ENCODE results near the gene TMEM14B. TPM values are rescaled to one million over a fixed set of nuclear protein-coding genes. Genes with fewer than 3 reads are reported as not detected.
"Not testable (repeated sequence)": the region's sequence is repeated elsewhere in the genome, so short reads cannot be mapped to it uniquely, and the experiment has no call there.

TMEM14B gene
- total and polyA plus RNA-seq, 2 donors from 2014 or later, result 82.5 to 147 TPM

DNA sequence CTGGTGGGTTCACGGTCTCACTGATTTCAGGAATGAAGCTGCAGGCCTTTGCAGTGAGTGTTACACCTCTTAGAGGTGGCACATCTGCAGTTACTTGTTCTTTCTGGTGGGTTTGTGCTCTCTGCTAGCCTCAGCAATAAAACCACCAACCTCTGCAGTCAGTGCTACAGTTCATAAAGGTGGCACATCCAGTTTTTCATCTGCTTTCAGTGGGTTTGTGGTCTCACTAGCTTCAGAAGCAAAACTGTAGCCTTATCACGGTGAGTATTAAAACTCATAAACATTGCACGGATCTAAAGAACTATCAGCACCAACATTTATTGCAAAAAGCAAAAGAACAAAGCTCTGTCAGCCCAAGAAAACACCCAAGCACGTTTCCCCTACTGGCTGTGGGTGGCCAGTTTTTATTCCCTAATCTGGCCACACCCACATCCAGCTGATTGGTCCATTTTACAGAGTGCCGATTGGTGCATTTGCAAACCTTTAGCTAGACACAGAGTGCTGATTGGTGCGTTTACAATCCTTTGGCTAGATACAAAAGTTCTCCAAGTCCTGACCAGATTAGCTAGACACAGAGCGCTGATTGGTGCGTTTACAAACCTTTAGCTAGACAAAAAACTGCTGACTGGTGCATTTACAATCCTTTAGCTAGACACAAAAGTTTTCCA, 28.2 kb upstream of the TMEM14B start:
- FAIRE-seq (no peak), DNase-seq (peak in 2 of 5 donors; percentile 10 to 31)
- no peaks in the 10 kb centered on the region for H3K27me3 ChIP-seq (ENCODE audit: control insufficient read depth, insufficient read depth, low read length)
- H3K36me3 ChIP-seq (ENCODE audit: control insufficient read depth in 2 of 3, insufficient read depth in 3 of 3, low read length in 3 of 3), result peaks cover 0 to 1% (median 0%) of the 10 kb centered on the region in 3 donors
- H3K9me3 ChIP-seq (ENCODE audit: control insufficient read depth in 2 of 3, insufficient read depth in 1 of 3, low read length in 3 of 3), result no peaks in the 10 kb centered on the region
- TF ChIP-seq, protein P1, sequence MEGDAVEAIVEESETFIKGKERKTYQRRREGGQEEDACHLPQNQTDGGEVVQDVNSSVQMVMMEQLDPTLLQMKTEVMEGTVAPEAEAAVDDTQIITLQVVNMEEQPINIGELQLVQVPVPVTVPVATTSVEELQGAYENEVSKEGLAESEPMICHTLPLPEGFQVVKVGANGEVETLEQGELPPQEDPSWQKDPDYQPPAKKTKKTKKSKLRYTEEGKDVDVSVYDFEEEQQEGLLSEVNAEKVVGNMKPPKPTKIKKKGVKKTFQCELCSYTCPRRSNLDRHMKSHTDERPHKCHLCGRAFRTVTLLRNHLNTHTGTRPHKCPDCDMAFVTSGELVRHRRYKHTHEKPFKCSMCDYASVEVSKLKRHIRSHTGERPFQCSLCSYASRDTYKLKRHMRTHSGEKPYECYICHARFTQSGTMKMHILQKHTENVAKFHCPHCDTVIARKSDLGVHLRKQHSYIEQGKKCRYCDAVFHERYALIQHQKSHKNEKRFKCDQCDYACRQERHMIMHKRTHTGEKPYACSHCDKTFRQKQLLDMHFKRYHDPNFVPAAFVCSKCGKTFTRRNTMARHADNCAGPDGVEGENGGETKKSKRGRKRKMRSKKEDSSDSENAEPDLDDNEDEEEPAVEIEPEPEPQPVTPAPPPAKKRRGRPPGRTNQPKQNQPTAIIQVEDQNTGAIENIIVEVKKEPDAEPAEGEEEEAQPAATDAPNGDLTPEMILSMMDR (IDR thresholded peaks at IDR 0.05; ENCODE audit: borderline replicate concordance, extremely low read depth, insufficient read depth), result no peak
- intact Hi-C loops (cut with DNase I), result no loop called here
- peaks cover 0 to 13% (median 7%) of the 10 kb centered on the region in 3 donors for H3K4me1 ChIP-seq (ENCODE audit: control insufficient read depth in 2 of 3, insufficient read depth in 2 of 3, low read depth in 1 of 3, low read length in 3 of 3)
- H3K9ac ChIP-seq (ENCODE audit: low read length in 3 of 3), result no peak overlapping the region
- no peak overlapping the region for H3K27ac ChIP-seq (ENCODE audit: low read depth in 2 of 2, low read length in 2 of 2)
- peak overlapping the region; percentile 33 to 74 (median 63) for H3K4me3 ChIP-seq (ENCODE audit: low read length in 3 of 3)

DNA sequence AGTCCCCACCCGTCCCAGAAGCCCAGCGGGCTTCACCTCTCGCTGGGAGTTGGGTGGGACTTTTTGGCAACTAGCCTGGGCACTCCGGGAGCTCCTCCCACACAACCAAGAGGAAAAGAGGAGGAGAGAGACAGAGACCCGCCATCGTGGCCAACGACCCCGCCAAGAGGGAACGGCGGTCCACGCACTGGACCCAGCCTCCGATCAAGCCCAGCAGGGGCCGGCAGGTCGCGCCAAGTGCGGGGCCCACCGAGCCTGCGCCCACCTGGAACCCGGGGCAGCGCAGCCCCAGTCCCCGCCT, 27.7 kb upstream of the TMEM14B start:
- intact Hi-C loops (cut with DNase I), result no loop called here
- no peaks in the 10 kb centered on the region for H3K9me3 ChIP-seq (ENCODE audit: control insufficient read depth in 2 of 3, insufficient read depth in 1 of 3, low read length in 3 of 3)
- peaks cover 0 to 17% (median 10%) of the 10 kb centered on the region in 3 donors for H3K4me1 ChIP-seq (ENCODE audit: control insufficient read depth in 2 of 3, insufficient read depth in 2 of 3, low read depth in 1 of 3, low read length in 3 of 3)
- peak overlapping the region; percentile 57 to 65 for H3K27ac ChIP-seq (ENCODE audit: low read depth in 2 of 2, low read length in 2 of 2)
- H3K36me3 ChIP-seq (ENCODE audit: control insufficient read depth in 2 of 3, insufficient read depth in 3 of 3, low read length in 3 of 3), result peaks cover 0 to 6% (median 0%) of the 10 kb centered on the region in 3 donors
- no peaks in the 10 kb centered on the region for H3K27me3 ChIP-seq (ENCODE audit: control insufficient read depth, insufficient read depth, low read length)
- peak overlapping the region in 1 of 3 donors; percentile 76 for H3K9ac ChIP-seq (ENCODE audit: low read length in 3 of 3)
- TF ChIP-seq, protein P1 (IDR thresholded peaks at IDR 0.05; ENCODE audit: borderline replicate concordance, extremely low read depth, insufficient read depth), result no peak
- no peak for FAIRE-seq
- peak in 4 of 5 donors; percentile 14 to 74 (median 55) for DNase-seq
- peak overlapping the region; percentile 33 to 74 (median 63) for H3K4me3 ChIP-seq (ENCODE audit: low read length in 3 of 3)

DNA sequence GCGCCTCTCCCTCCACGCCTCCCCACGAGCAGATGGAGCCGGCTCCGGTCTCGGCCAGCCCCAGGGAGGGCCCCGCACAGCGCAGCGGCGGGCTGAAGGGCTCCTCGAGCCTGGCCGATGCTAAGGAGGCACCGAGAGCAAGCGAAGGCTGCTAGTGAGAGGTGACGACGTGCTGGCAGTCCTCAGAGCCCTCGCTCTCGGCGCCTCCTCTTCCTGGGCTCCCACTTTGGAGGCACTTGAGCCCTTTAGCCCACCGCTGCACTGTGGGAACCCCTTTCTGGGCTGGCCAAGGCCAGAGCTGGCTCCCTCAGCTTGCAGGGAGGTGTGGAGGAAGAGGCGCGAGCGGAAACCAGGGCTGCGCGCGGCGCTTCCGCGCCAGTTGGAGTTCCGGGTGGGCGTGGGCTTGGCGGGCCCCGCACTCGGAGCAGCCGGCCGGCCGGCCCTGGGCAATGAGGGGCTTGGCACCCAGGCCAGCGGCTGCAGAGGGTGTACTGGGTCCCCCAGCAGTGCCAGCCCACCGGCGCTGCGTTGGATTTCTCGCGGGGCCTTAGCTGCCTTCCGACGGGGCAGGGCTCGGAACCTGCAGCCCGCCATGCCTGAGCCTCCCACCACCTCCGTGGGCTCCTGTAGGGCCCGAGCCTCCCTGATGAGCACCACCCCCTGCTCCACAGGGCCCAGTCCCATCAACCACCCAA, 27.2 kb upstream of the TMEM14B start:
- Histone ChIP-seq H3K4me1 (ENCODE audit: control insufficient read depth in 2 of 3, insufficient read depth in 2 of 3, low read depth in 1 of 3, low read length in 3 of 3) (peaks cover 0 to 17% (median 12%) of the 10 kb centered on the region in 3 donors), H3K36me3 (ENCODE audit: control insufficient read depth in 2 of 3, insufficient read depth in 3 of 3, low read length in 3 of 3) (peaks cover 0 to 8% (median 0%) of the 10 kb centered on the region in 3 donors), H3K9ac (ENCODE audit: low read length in 3 of 3) (peak overlapping the region in 2 of 3 donors; percentile 17 to 76), H3K27me3 (ENCODE audit: control insufficient read depth, insufficient read depth, low read length) (no peaks in the 10 kb centered on the region), H3K27ac (ENCODE audit: low read depth in 2 of 2, low read length in 2 of 2) (peak overlapping the region; percentile 57 to 65), H3K9me3 (ENCODE audit: control insufficient read depth in 2 of 3, insufficient read depth in 1 of 3, low read length in 3 of 3) (no peaks in the 10 kb centered on the region), H3K4me3 (ENCODE audit: low read length in 3 of 3) (peak overlapping the region; percentile 57 to 74 (median 63))
- TF ChIP-seq, protein P1 (IDR thresholded peaks at IDR 0.05; ENCODE audit: borderline replicate concordance, extremely low read depth, insufficient read depth), result no peak
- FAIRE-seq, result no peak
- DNase-seq, result peak; percentile 24 to 89 (median 64)
- intact Hi-C loops (cut with DNase I), result no loop called here

DNA sequence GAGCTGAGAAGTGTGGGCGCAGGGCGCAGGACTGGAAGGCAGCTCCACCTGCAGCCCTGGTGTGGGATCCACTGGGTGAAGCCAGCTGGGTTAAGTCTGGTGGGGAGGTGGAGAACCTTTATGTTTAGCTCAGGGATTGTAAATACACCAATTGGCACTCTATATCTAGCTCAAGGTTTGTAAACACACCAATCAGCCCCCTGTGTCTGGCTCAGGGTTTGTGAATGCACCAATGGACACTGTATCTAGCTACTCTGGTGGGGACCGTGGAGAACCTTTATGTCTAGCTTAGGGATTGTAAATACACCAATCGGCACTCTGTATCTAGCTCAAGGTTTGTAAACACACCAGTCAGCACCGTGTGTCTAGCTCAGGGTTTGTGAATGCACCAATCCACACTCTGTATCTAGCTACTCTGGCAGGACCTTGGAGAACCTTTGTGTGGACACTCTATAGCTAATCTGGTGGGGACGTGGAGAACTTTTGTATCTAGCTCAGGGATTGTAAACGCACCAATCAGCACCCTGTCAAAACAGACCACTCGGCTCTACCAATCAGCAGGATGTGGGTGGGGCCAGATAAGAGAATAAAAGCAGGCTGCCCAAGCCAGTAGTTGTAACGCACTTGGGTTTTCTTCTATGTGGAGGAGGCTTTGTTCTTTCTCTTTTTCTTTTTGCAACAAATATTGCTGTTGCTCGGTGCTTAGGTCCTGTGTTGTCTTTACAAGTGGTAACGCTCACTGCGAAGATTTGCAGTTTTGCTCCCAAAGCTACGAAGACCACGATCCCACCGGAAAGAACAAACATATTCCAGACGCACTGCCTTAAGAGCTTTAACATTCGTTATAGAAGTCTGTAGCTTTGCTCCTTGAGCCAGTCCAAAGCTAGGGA, 26.4 kb upstream of the TMEM14B start:
- peak overlapping the region in 2 of 3 donors; percentile 21 to 63 for H3K4me3 ChIP-seq (ENCODE audit: low read length in 3 of 3)
- DNase-seq; FAIRE-seq; H3K9me3 ChIP-seq (ENCODE audit: control insufficient read depth in 2 of 3, insufficient read depth in 1 of 3, low read length in 3 of 3); H3K27me3 ChIP-seq (ENCODE audit: control insufficient read depth, insufficient read depth, low read length); H3K27ac ChIP-seq (ENCODE audit: low read depth in 2 of 2, low read length in 2 of 2); intact Hi-C loops (cut with DNase I): not testable (repeated sequence)
- H3K36me3 ChIP-seq (ENCODE audit: control insufficient read depth in 2 of 3, insufficient read depth in 3 of 3, low read length in 3 of 3), result peaks cover 0 to 16% (median 3%) of the 10 kb centered on the region in 3 donors
- peak overlapping the region in 1 of 3 donors; percentile 76 for H3K9ac ChIP-seq (ENCODE audit: low read length in 3 of 3)
- peaks cover 0 to 17% (median 12%) of the 10 kb centered on the region in 3 donors for H3K4me1 ChIP-seq (ENCODE audit: control insufficient read depth in 2 of 3, insufficient read depth in 2 of 3, low read depth in 1 of 3, low read length in 3 of 3)

All from kidney (tissue), 14 donors.